Placental epithelial cell (primary cell): ENCODE data around the gene EYA4. TPM values are rescaled to one million over a fixed set of nuclear protein-coding genes. Genes with fewer than 3 reads are reported as not detected.

Experiments
- total RNA-seq: library from RNA; depleted of rRNA; stranded (reverse); fragments of >200 nt; gene quantifications from 2 replicates; pipeline ENCODE4 v1.2.3, GENCODE V29; 2012

EYA4 gene, protein sequence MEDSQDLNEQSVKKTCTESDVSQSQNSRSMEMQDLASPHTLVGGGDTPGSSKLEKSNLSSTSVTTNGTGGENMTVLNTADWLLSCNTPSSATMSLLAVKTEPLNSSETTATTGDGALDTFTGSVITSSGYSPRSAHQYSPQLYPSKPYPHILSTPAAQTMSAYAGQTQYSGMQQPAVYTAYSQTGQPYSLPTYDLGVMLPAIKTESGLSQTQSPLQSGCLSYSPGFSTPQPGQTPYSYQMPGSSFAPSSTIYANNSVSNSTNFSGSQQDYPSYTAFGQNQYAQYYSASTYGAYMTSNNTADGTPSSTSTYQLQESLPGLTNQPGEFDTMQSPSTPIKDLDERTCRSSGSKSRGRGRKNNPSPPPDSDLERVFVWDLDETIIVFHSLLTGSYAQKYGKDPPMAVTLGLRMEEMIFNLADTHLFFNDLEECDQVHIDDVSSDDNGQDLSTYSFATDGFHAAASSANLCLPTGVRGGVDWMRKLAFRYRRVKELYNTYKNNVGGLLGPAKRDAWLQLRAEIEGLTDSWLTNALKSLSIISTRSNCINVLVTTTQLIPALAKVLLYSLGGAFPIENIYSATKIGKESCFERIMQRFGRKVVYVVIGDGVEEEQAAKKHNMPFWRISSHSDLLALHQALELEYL
- under 0.01 and 0.79 TPM in 2 replicates for total RNA-seq

DNA sequence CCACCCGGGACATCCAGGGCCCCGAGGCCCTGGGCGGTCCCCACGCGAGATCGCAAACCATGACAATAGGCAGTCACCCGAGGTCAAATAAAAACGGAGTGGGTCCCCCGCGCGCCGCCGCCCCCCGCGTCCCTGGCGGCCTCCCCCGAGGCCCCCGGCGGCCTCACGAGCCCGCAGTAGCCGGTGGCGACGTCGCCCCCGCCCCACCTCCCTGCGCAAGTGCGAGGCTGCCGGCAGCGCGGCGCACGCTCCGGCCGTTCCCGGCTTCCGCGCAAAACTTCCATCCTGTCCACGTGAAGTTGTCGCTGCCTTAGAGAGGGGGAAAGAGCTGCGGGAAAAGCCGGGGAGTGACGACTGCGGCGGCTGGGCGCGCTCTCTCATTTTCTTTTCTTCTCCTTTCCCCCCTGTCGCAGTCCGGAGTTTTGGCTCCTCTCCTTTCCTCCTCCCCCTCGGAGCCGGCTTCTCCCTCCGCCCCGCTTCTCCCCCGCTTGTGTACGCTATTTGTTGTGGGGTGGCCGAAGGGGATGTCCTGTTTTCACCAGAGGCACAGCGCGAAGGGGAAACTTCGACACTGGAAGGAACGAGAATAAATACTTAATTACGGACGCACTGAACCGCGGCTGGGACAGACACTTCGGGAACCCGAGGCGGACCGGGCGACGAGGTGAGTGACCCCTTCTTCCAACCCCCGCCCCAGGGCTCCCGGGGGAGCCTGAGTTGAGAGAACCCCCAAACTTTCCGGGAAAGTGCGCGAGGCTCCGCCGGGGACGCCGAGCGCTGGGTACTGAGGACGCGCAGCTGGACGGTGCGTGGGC is at the start of gene EYA4:
TSS of gene EYA4 (plus strand) at position 272 of the 815 bp plus-strand sequence. CDS start 33,424 bp downstream, outside the sequence.

